ENCODE results near the gene USP15.

DNA sequence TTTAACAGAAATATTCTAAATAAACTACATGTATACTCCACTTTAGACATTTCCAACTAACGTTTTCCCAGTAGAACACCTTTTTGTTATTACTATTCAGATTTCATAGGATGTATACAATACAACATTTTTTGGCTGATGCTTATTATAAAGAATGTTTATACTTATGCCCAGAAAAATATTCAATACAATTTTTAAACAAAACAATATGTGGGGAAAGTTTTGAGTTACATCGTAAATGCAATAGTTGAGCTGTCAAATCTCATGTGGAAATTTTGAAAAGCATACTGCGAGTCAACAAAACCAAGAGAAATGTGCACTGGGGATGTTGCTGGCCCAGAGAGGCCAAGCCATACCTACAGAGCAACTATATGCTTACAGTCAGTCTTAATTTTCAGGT lies 188.2 kb downstream of the USP15 start:
- TF ChIP-seq, protein P1, sequence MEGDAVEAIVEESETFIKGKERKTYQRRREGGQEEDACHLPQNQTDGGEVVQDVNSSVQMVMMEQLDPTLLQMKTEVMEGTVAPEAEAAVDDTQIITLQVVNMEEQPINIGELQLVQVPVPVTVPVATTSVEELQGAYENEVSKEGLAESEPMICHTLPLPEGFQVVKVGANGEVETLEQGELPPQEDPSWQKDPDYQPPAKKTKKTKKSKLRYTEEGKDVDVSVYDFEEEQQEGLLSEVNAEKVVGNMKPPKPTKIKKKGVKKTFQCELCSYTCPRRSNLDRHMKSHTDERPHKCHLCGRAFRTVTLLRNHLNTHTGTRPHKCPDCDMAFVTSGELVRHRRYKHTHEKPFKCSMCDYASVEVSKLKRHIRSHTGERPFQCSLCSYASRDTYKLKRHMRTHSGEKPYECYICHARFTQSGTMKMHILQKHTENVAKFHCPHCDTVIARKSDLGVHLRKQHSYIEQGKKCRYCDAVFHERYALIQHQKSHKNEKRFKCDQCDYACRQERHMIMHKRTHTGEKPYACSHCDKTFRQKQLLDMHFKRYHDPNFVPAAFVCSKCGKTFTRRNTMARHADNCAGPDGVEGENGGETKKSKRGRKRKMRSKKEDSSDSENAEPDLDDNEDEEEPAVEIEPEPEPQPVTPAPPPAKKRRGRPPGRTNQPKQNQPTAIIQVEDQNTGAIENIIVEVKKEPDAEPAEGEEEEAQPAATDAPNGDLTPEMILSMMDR (conservative IDR thresholded peaks at IDR 0.05; ENCODE audit: low read depth, low read length) = no peak
- no peak for TF ChIP-seq BHLHE40 (IDR thresholded peaks at IDR 0.05; ENCODE audit: low read depth, low read length)
- TF ChIP-seq, protein P2, sequence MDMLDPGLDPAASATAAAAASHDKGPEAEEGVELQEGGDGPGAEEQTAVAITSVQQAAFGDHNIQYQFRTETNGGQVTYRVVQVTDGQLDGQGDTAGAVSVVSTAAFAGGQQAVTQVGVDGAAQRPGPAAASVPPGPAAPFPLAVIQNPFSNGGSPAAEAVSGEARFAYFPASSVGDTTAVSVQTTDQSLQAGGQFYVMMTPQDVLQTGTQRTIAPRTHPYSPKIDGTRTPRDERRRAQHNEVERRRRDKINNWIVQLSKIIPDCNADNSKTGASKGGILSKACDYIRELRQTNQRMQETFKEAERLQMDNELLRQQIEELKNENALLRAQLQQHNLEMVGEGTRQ (IDR thresholded peaks at IDR 0.05; ENCODE audit: low read depth, low read length) = no peak
- TF ChIP-seq POLR2A (IDR thresholded peaks at IDR 0.05; ENCODE audit: low read depth, low read length) = no peak
- no peak for TF ChIP-seq MXI1 (IDR thresholded peaks at IDR 0.05; ENCODE audit: borderline replicate concordance, low read depth, low read length)
- TF ChIP-seq, protein P3, sequence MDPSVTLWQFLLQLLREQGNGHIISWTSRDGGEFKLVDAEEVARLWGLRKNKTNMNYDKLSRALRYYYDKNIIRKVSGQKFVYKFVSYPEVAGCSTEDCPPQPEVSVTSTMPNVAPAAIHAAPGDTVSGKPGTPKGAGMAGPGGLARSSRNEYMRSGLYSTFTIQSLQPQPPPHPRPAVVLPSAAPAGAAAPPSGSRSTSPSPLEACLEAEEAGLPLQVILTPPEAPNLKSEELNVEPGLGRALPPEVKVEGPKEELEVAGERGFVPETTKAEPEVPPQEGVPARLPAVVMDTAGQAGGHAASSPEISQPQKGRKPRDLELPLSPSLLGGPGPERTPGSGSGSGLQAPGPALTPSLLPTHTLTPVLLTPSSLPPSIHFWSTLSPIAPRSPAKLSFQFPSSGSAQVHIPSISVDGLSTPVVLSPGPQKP (IDR thresholded peaks at IDR 0.05; ENCODE audit: borderline replicate concordance, low read depth, low read length) = no peak
- TF ChIP-seq SMC3 (IDR thresholded peaks at IDR 0.05; ENCODE audit: low read depth, low read length) = no peak
- no peak for TF ChIP-seq CEBPB (IDR thresholded peaks at IDR 0.05; ENCODE audit: low read depth, low read length)

Measured in IMR-90 (cell line).